KMS-11 (cell line): Measurements from ENCODE around the gene CAMK2D.

Experiments
- H2AFZ ChIP-seq: fragments of 200-600 bp; sonication (generic); 2 replicates; pipeline ENCODE4 v1.6.1; 2016; ENCODE audit warnings: antibody characterized with exemption, mixed run types, low read depth
- H3K27ac ChIP-seq: fragments of 200-600 bp; sonication (generic); 2 replicates; pipeline ENCODE4 v1.6.1; 2016; ENCODE audit warnings: mild to moderate bottlenecking, mixed run types
- H3K27me3 ChIP-seq: fragments of 200-600 bp; sonication (generic); 2 replicates; pipeline ENCODE4 v1.6.1; 2017; ENCODE audit warnings: mild to moderate bottlenecking, low read depth, mixed run types, moderate library complexity; ENCODE audit not compliant: insufficient read depth
- H3K36me3 ChIP-seq: fragments of 200-600 bp; sonication (generic); 2 replicates; pipeline ENCODE4 v1.6.1; 2017; ENCODE audit warnings: mild to moderate bottlenecking, mixed run types; ENCODE audit not compliant: insufficient read depth
- H3K4me1 ChIP-seq: fragments of 200-600 bp; sonication (generic); 2 replicates; pipeline ENCODE4 v1.6.1; 2016; ENCODE audit warnings: mild to moderate bottlenecking, low read depth, mixed run types; ENCODE audit not compliant: poor library complexity, severe bottlenecking
- H3K4me2 ChIP-seq: fragments of 200-600 bp; sonication (generic); 2 replicates; pipeline ENCODE4 v1.7.0; 2016; ENCODE audit warnings: mild to moderate bottlenecking, mixed run types
- H3K4me3 ChIP-seq: fragments of 200-600 bp; sonication (generic); IDR thresholded peaks from 2 replicates; pipeline ENCODE4 v1.6.1; 2017; ENCODE audit warnings: low read depth, low read length, mixed read lengths; ENCODE audit not compliant: insufficient read depth
- H3K79me2 ChIP-seq: fragments of 200-600 bp; sonication (generic); 2 replicates; pipeline ENCODE4 v1.6.1; 2016; ENCODE audit warnings: low read depth, mixed run types; ENCODE audit not compliant: insufficient read depth
- H3K9ac ChIP-seq: fragments of 200-600 bp; sonication (generic); 2 replicates; pipeline ENCODE4 v1.6.1; 2016; ENCODE audit warnings: mild to moderate bottlenecking, mixed run types
- H4K20me1 ChIP-seq: fragments of 200-600 bp; sonication (generic); 2 replicates; pipeline ENCODE4 v1.6.1; 2016; ENCODE audit warnings: mild to moderate bottlenecking, mixed run types; ENCODE audit not compliant: insufficient read depth
- TF ChIP-seq, protein P1 (sequence below): fragments of 200-600 bp; sonication (generic); conservative IDR thresholded peaks from 2 replicates; pipeline ENCODE4 v1.6.1; 2017; ENCODE audit warnings: low read depth, mild to moderate bottlenecking, antibody characterized with exemption, low read length, moderate library complexity, mixed read lengths

The CAMK2D gene

DNA sequence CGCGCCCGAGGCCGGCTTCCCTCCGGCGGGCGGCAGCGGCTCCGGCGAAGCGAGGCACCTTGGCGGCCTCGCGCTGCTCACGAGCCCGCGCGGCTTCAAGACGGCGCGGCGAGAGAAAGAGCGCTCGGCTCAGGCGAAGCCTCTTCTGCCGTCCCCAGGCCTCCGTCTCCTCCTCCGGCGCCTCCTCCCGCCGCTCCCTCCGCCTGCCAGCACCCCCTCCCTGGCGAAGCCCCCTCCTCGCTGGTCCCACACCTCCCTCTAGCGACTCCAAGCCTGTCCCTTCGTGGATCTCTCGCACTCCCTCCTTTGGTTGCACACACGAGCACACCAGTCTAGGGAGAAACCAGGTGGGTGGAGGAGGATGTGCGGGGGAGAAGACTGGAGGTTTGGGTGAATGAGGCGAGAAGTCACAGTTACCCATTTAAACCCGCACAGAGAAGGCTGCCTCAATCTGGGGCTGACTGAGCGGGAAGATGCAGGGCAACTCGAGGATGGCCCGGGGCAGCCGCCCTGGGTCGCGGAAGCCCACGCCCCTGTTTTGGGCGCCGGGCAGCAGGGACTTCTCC, at the start of gene CAMK2D:
CAMK2D (minus strand) TSS at position 119 of the 566 bp plus-strand sequence. CDS start 670 bp downstream, outside the sequence.
- Histone ChIP-seq H4K20me1 (no peaks in the 10 kb centered on the region), H3K4me2 (peak within 1 kb of the TSS; percentile 96), H3K9ac (peak within 1 kb of the TSS; percentile 95), H3K4me1 (peaks cover 31% of the 10 kb centered on the region), H3K27me3 (no peaks in the 10 kb centered on the region), H3K4me3 (no peak within 1 kb of the TSS), H3K27ac (peak within 1 kb of the TSS; percentile 99), H3K79me2 (peaks cover 18% of the 10 kb centered on the region; the same call in 1 of the 2 replicates), H2AFZ (peak within 1 kb of the TSS; percentile 64), H3K36me3 (no peaks in the 10 kb centered on the region)
- TF ChIP-seq, protein P1, sequence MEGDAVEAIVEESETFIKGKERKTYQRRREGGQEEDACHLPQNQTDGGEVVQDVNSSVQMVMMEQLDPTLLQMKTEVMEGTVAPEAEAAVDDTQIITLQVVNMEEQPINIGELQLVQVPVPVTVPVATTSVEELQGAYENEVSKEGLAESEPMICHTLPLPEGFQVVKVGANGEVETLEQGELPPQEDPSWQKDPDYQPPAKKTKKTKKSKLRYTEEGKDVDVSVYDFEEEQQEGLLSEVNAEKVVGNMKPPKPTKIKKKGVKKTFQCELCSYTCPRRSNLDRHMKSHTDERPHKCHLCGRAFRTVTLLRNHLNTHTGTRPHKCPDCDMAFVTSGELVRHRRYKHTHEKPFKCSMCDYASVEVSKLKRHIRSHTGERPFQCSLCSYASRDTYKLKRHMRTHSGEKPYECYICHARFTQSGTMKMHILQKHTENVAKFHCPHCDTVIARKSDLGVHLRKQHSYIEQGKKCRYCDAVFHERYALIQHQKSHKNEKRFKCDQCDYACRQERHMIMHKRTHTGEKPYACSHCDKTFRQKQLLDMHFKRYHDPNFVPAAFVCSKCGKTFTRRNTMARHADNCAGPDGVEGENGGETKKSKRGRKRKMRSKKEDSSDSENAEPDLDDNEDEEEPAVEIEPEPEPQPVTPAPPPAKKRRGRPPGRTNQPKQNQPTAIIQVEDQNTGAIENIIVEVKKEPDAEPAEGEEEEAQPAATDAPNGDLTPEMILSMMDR, result no peak; the same call in 1 of the 2 replicates

DNA sequence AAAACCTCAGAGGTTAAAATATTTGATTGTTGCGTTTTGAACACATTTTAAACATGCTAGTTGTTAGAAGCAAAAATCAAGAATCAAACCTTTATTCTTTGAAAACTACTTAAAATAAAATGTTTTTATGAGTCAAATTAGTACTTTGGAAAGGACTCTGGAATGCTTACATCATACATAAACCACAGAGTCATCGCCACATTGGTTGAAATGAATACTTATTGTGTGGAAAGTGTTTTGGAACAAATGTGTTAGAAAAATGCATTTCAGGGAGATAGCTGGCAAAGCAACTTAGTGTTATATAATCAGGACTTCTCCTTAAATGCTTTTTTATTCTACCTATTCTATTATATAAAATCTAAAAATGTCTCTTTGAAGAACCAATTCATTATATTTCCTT, 49.4 kb upstream of the CAMK2D start:
- Histone ChIP-seq H3K4me3 (no peak overlapping the region), H3K79me2 (no peaks in the 10 kb centered on the region), H3K4me2 (no peak overlapping the region), H3K36me3 (no peaks in the 10 kb centered on the region), H4K20me1 (no peaks in the 10 kb centered on the region), H3K27ac (no peak overlapping the region), H3K27me3 (no peaks in the 10 kb centered on the region), H3K4me1 (no peaks in the 10 kb centered on the region), H3K9ac (no peak overlapping the region), H2AFZ (no peak overlapping the region)
- TF ChIP-seq, protein P1, result no peak

DNA sequence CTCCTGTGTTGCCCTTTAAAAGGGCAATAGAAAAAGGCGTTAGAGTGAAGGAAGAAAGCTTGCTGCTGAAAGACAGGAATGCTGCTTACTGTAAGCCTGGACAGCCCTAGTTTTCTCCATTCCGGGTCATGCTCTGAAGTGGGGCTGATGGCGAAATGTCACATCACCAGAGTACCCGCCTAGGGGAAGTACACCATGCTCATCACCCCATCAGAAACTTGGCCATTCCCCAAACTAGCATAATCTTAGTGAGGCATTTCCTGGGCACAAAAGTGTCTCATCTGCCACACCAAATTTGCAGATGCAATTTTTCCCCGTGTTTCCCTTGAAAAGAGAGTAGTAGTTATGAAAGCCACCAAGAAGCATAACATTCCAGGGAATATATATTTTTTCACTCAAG, 47.8 kb upstream of the CAMK2D start:
- TF ChIP-seq, protein P1, result no peak
- no peaks in the 10 kb centered on the region for H3K4me1 ChIP-seq
- H4K20me1 ChIP-seq, result no peaks in the 10 kb centered on the region
- no peak overlapping the region for H3K27ac ChIP-seq
- no peaks in the 10 kb centered on the region for H3K27me3 ChIP-seq
- no peak overlapping the region for H3K9ac ChIP-seq
- no peaks in the 10 kb centered on the region for H3K79me2 ChIP-seq
- no peak overlapping the region for H2AFZ ChIP-seq
- no peak overlapping the region for H3K4me2 ChIP-seq
- no peaks in the 10 kb centered on the region for H3K36me3 ChIP-seq
- no peak overlapping the region for H3K4me3 ChIP-seq

DNA sequence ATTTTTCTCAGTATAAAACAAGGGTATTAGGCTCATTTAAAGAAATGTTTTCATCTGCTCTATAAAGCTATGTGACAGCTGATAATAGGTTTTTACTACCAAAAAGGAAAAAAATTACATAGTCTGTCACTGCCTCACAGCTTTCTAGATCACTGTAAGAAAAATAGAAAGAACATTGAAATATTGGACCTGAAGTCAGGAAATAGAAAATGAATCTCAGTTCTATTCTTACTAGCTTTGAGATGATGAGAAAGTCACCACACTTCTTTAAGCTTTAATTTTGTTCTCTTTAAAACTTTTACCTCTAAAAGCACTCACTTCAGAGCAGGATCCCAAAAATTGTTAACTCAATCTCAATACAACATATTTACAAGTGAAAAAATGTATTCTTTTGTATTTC, 45.3 kb upstream of the CAMK2D start:
- TF ChIP-seq, protein P1, result no peak
- H3K9ac ChIP-seq, result no peak overlapping the region
- H3K27me3 ChIP-seq, result no peaks in the 10 kb centered on the region
- H3K4me2 ChIP-seq, result no peak overlapping the region
- no peaks in the 10 kb centered on the region for H3K4me1 ChIP-seq
- H2AFZ ChIP-seq, result no peak overlapping the region
- H4K20me1 ChIP-seq, result no peaks in the 10 kb centered on the region
- no peaks in the 10 kb centered on the region for H3K36me3 ChIP-seq
- no peak overlapping the region for H3K27ac ChIP-seq
- H3K79me2 ChIP-seq, result no peaks in the 10 kb centered on the region
- no peak overlapping the region for H3K4me3 ChIP-seq
